MM.1S (cell line): ENCODE results near the gene FSIP1.

Experiments
- DNase-seq: peaks from one replicate; pipeline ENCODE4 v3.0.0-alpha.2; 2015
- H2AFZ ChIP-seq: fragments of 300-600 bp; sonication (generic); 2 replicates; pipeline ENCODE4 v1.6.0; 2016; ENCODE audit warnings: antibody characterized with exemption, low read length
- H3F3A ChIP-seq: fragments of 300-600 bp; sonication (generic); 2 replicates; pipeline ENCODE4 v1.6.1; 2016; ENCODE audit warnings: mild to moderate bottlenecking, antibody characterized with exemption, low read length, moderate library complexity, mixed read lengths; ENCODE audit not compliant: insufficient read depth
- H3K27ac ChIP-seq: fragments of 300-600 bp; sonication (generic); 2 replicates; pipeline ENCODE4 v1.5.1; 2016; ENCODE audit warnings: mild to moderate bottlenecking, low read length
- H3K27me3 ChIP-seq: fragments of 300-600 bp; sonication (generic); replicated peaks from 2 replicates; pipeline ENCODE4 v1.6.0; 2016; ENCODE audit warnings: low read length; ENCODE audit not compliant: insufficient read depth
- H3K36me3 ChIP-seq: fragments of 300-600 bp; sonication (generic); replicated peaks from 2 replicates; pipeline ENCODE4 v1.6.1; 2016; ENCODE audit warnings: mild to moderate bottlenecking, low read length, mixed read lengths; ENCODE audit not compliant: insufficient read depth
- H3K4me1 ChIP-seq: fragments of 300-600 bp; sonication (generic); 2 replicates; pipeline ENCODE4 v1.6.1; 2016; ENCODE audit warnings: low read length, mixed read lengths
- H3K4me2 ChIP-seq: fragments of 300-600 bp; sonication (generic); 2 replicates; pipeline ENCODE4 v1.6.0; 2016; ENCODE audit warnings: low read depth, low read length
- H3K4me3 ChIP-seq: fragments of 300-600 bp; sonication (generic); 2 replicates; pipeline ENCODE4 v1.5.1; 2016; ENCODE audit warnings: low read length, mixed read lengths
- H3K79me2 ChIP-seq: fragments of 300-600 bp; sonication (generic); 2 replicates; pipeline ENCODE4 v1.6.1; 2016; ENCODE audit warnings: mixed run types, low read length, mixed read lengths
- H3K9ac ChIP-seq: fragments of 300-600 bp; sonication (generic); 2 replicates; pipeline ENCODE4 v1.6.1; 2016; ENCODE audit warnings: low read length, mixed read lengths
- H3K9me2 ChIP-seq: fragments of 300-600 bp; sonication (generic); replicated peaks from 2 replicates; pipeline ENCODE4 v1.6.1; 2016; ENCODE audit warnings: mild to moderate bottlenecking, low read length, mixed read lengths; ENCODE audit not compliant: insufficient read depth
- H3K9me3 ChIP-seq: fragments of 300-600 bp; sonication (generic); replicated peaks from 2 replicates; pipeline ENCODE4 v1.6.1; 2016; ENCODE audit warnings: mild to moderate bottlenecking, low read length, mixed read lengths; ENCODE audit not compliant: insufficient read depth
- H4K20me1 ChIP-seq: fragments of 300-600 bp; sonication (generic); 2 replicates; pipeline ENCODE4 v1.6.1; 2016; ENCODE audit warnings: mild to moderate bottlenecking, low read length, moderate library complexity, mixed read lengths; ENCODE audit not compliant: insufficient read depth
- EZH2 ChIP-seq: fragments of 300-600 bp; sonication (generic); optimal IDR thresholded peaks from 2 replicates; pipeline ENCODE3; 2017; ENCODE audit warnings: low read depth, mild to moderate bottlenecking, antibody characterized with exemption, low read length, mixed read lengths
- EZH2phosphoT487 ChIP-seq: fragments of 300-600 bp; sonication (generic); IDR thresholded peaks from 2 replicates; pipeline ENCODE4 v1.6.1; 2018; ENCODE audit warnings: antibody characterized with exemption, low read length
- TF ChIP-seq, protein P1 (sequence below): fragments of 300-600 bp; sonication (generic); IDR thresholded peaks from 2 replicates; pipeline ENCODE4 v1.5.1; 2016; ENCODE audit warnings: antibody characterized with exemption, low read length, mixed read lengths

The FSIP1 gene

DNA sequence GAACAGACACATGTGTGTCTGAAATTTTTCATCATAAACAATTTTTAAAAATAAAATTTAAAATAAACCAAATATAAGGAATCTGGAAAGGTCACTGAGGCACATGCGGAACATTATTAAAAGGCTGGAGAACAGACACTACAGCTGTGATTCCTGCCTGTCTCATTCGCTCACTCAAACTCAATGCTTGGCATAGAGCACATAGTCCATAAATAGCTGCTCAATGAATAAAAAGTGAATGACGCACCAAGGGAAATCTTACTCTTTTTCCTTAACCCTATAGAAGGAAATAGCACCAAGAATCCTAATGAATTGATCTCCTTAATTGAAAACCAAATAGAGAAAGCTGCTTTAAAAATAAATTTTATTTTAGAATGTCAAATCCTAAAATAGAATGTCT lies 98.4 kb downstream of the FSIP1 start:
- no peak overlapping the region for H2AFZ ChIP-seq

DNA sequence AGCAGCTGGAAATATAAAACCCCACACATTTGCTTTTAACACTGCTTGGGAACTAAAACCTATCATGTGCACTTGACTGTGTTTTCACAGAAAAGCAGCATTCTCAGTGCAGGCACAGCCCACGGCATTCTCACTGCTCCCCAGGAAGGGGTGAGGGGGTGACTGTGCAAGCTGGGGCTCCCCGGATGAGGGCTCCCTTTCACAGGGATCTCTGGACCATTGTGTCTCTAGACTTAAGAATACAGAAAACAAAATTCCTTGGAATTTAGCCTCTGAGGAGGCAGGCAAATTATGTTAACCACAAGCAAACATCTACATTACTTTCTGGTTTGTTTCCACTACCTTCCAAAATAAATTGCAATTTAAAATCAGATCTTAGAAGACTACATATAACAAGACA lies 100.3 kb downstream of the FSIP1 start:
- H3K27ac ChIP-seq, result no peak overlapping the region
- no peaks in the 10 kb centered on the region for H3K9me3 ChIP-seq
- no peaks in the 10 kb centered on the region for H3K9me2 ChIP-seq
- H3K79me2 ChIP-seq, result no peaks in the 10 kb centered on the region
- H3F3A ChIP-seq, result no peaks in the 10 kb centered on the region
- no peaks in the 10 kb centered on the region for H3K36me3 ChIP-seq
- H2AFZ ChIP-seq, result no peak overlapping the region
- H3K4me2 ChIP-seq, result no peak overlapping the region
- no peak overlapping the region for H3K4me3 ChIP-seq
- no peaks in the 10 kb centered on the region for H4K20me1 ChIP-seq
- H3K9ac ChIP-seq, result no peak overlapping the region
- TF ChIP-seq EZH2phosphoT487 (no peak), EZH2 (no peak)
- TF ChIP-seq, protein P1, sequence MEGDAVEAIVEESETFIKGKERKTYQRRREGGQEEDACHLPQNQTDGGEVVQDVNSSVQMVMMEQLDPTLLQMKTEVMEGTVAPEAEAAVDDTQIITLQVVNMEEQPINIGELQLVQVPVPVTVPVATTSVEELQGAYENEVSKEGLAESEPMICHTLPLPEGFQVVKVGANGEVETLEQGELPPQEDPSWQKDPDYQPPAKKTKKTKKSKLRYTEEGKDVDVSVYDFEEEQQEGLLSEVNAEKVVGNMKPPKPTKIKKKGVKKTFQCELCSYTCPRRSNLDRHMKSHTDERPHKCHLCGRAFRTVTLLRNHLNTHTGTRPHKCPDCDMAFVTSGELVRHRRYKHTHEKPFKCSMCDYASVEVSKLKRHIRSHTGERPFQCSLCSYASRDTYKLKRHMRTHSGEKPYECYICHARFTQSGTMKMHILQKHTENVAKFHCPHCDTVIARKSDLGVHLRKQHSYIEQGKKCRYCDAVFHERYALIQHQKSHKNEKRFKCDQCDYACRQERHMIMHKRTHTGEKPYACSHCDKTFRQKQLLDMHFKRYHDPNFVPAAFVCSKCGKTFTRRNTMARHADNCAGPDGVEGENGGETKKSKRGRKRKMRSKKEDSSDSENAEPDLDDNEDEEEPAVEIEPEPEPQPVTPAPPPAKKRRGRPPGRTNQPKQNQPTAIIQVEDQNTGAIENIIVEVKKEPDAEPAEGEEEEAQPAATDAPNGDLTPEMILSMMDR, result no peak
- H3K4me1 ChIP-seq, result no peaks in the 10 kb centered on the region
- no peaks in the 10 kb centered on the region for H3K27me3 ChIP-seq
- DNase-seq, result no peak

More for the DNA sequence above, 98.4 kb downstream of the FSIP1 start:
- no peaks in the 10 kb centered on the region for H3K79me2 ChIP-seq
- H3K4me3 ChIP-seq, result no peak overlapping the region
- H3K27ac ChIP-seq, result no peak overlapping the region
- no peak overlapping the region for H3K4me2 ChIP-seq
- no peaks in the 10 kb centered on the region for H3K27me3 ChIP-seq
- TF ChIP-seq, protein P1, result no peak
- TF ChIP-seq EZH2 (no peak), EZH2phosphoT487 (no peak)
- H3K9ac ChIP-seq, result no peak overlapping the region
- H3K36me3 ChIP-seq, result no peaks in the 10 kb centered on the region
- no peaks in the 10 kb centered on the region for H3K4me1 ChIP-seq
- no peaks in the 10 kb centered on the region for H3K9me3 ChIP-seq
- H4K20me1 ChIP-seq, result no peaks in the 10 kb centered on the region
- no peak for DNase-seq
- H3K9me2 ChIP-seq, result no peaks in the 10 kb centered on the region
- H3F3A ChIP-seq, result no peaks in the 10 kb centered on the region

DNA sequence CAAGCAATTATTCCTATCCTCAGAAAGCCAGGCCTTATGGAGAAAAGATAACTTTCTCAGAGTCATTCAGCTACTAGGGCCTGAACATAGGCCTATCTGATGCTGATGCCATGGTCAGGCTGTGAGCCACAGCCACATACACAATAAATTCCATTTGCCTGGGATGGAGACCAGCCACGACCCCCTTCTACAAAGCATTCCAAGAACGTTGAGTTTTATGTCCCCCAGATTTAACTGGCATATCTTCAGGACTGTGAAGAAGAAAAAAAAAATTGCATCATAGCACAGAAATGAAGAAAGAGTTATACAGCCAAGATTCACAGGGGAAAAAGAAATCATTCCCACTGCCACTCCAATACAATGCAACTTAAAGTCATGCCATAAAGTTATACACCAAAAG lies 101.8 kb downstream of the FSIP1 start:
- no peak overlapping the region for H3K9ac ChIP-seq
- no peaks in the 10 kb centered on the region for H3K9me3 ChIP-seq
- DNase-seq, result no peak
- no peaks in the 10 kb centered on the region for H4K20me1 ChIP-seq
- no peak overlapping the region for H3K4me3 ChIP-seq
- H3F3A ChIP-seq, result no peaks in the 10 kb centered on the region
- TF ChIP-seq EZH2 (no peak), EZH2phosphoT487 (no peak)
- TF ChIP-seq, protein P1, result no peak
- no peaks in the 10 kb centered on the region for H3K79me2 ChIP-seq
- no peak overlapping the region for H3K4me2 ChIP-seq
- no peak overlapping the region for H2AFZ ChIP-seq
- no peaks in the 10 kb centered on the region for H3K9me2 ChIP-seq
- H3K36me3 ChIP-seq, result no peaks in the 10 kb centered on the region
- H3K27me3 ChIP-seq, result no peaks in the 10 kb centered on the region
- H3K4me1 ChIP-seq, result no peaks in the 10 kb centered on the region
- no peak overlapping the region for H3K27ac ChIP-seq
